KMS-11 (cell line): ENCODE results near the gene CD300LG.

Experiments
- H2AFZ ChIP-seq: fragments of 200-600 bp; sonication (generic); 2 replicates; pipeline ENCODE4 v1.6.1; 2016; ENCODE audit warnings: antibody characterized with exemption, mixed run types, low read depth
- H3K27ac ChIP-seq: fragments of 200-600 bp; sonication (generic); 2 replicates; pipeline ENCODE4 v1.6.1; 2016; ENCODE audit warnings: mild to moderate bottlenecking, mixed run types
- H3K27me3 ChIP-seq: fragments of 200-600 bp; sonication (generic); 2 replicates; pipeline ENCODE4 v1.6.1; 2017; ENCODE audit warnings: mild to moderate bottlenecking, low read depth, mixed run types, moderate library complexity; ENCODE audit not compliant: insufficient read depth
- H3K36me3 ChIP-seq: fragments of 200-600 bp; sonication (generic); 2 replicates; pipeline ENCODE4 v1.6.1; 2017; ENCODE audit warnings: mild to moderate bottlenecking, mixed run types; ENCODE audit not compliant: insufficient read depth
- H3K4me1 ChIP-seq: fragments of 200-600 bp; sonication (generic); 2 replicates; pipeline ENCODE4 v1.6.1; 2016; ENCODE audit warnings: mild to moderate bottlenecking, low read depth, mixed run types; ENCODE audit not compliant: poor library complexity, severe bottlenecking
- H3K4me2 ChIP-seq: fragments of 200-600 bp; sonication (generic); 2 replicates; pipeline ENCODE4 v1.7.0; 2016; ENCODE audit warnings: mild to moderate bottlenecking, mixed run types
- H3K4me3 ChIP-seq: fragments of 200-600 bp; sonication (generic); IDR thresholded peaks from 2 replicates; pipeline ENCODE4 v1.6.1; 2017; ENCODE audit warnings: low read depth, low read length, mixed read lengths; ENCODE audit not compliant: insufficient read depth
- H3K79me2 ChIP-seq: fragments of 200-600 bp; sonication (generic); 2 replicates; pipeline ENCODE4 v1.6.1; 2016; ENCODE audit warnings: low read depth, mixed run types; ENCODE audit not compliant: insufficient read depth
- H3K9ac ChIP-seq: fragments of 200-600 bp; sonication (generic); 2 replicates; pipeline ENCODE4 v1.6.1; 2016; ENCODE audit warnings: mild to moderate bottlenecking, mixed run types
- H4K20me1 ChIP-seq: fragments of 200-600 bp; sonication (generic); 2 replicates; pipeline ENCODE4 v1.6.1; 2016; ENCODE audit warnings: mild to moderate bottlenecking, mixed run types; ENCODE audit not compliant: insufficient read depth
- CTCF ChIP-seq: fragments of 200-600 bp; sonication (generic); conservative IDR thresholded peaks from 2 replicates; pipeline ENCODE4 v1.6.1; 2017; ENCODE audit warnings: low read depth, mild to moderate bottlenecking, antibody characterized with exemption, low read length, moderate library complexity, mixed read lengths

CD300LG gene

GRCh38 chr17:43810823-43811222 is 36.2 kb upstream of the CD300LG start:
- Histone ChIP-seq H3K79me2 (no peaks in the 10 kb centered on the region), H3K4me1 (no peaks in the 10 kb centered on the region), H4K20me1 (no peaks in the 10 kb centered on the region), H3K4me2 (no peak overlapping the region), H3K27ac (no peak overlapping the region), H3K27me3 (no peaks in the 10 kb centered on the region), H2AFZ (no peak overlapping the region), H3K36me3 (no peaks in the 10 kb centered on the region), H3K9ac (no peak overlapping the region), H3K4me3 (no peak overlapping the region)
- TF ChIP-seq CTCF: no peak

- Histone ChIP-seq H4K20me1 (no peaks in the 10 kb centered on the region), H2AFZ (no peak overlapping the region)
Observed at GRCh38 chr17:43812396-43813265, 34.3 kb upstream of the CD300LG start.

GRCh38 chr17:43813386-43813785 is 33.6 kb upstream of the CD300LG start:
- no peaks in the 10 kb centered on the region for H3K79me2 ChIP-seq
- H3K27ac ChIP-seq: no peak overlapping the region
- H3K9ac ChIP-seq: no peak overlapping the region
- no peaks in the 10 kb centered on the region for H3K4me1 ChIP-seq
- no peak overlapping the region for H3K4me2 ChIP-seq
- H3K36me3 ChIP-seq: no peaks in the 10 kb centered on the region
- no peaks in the 10 kb centered on the region for H4K20me1 ChIP-seq
- H3K4me3 ChIP-seq: no peak overlapping the region
- no peaks in the 10 kb centered on the region for H3K27me3 ChIP-seq
- no peak overlapping the region for H2AFZ ChIP-seq
- no peak for TF ChIP-seq CTCF

More at GRCh38 chr17:43812396-43813265, 34.3 kb upstream of the CD300LG start:
- H3K4me2 ChIP-seq: no peak overlapping the region
- H3K27me3 ChIP-seq: no peaks in the 10 kb centered on the region
- no peak overlapping the region for H3K4me3 ChIP-seq
- H3K36me3 ChIP-seq: no peaks in the 10 kb centered on the region
- no peak overlapping the region for H3K27ac ChIP-seq
- no peak for TF ChIP-seq CTCF
- H3K79me2 ChIP-seq: no peaks in the 10 kb centered on the region
- H3K9ac ChIP-seq: no peak overlapping the region
- no peaks in the 10 kb centered on the region for H3K4me1 ChIP-seq

GRCh38 chr17:43814026-43814425 is 33.0 kb upstream of the CD300LG start:
- TF ChIP-seq CTCF: no peak
- H3K4me1 ChIP-seq: no peaks in the 10 kb centered on the region
- H3K4me3 ChIP-seq: no peak overlapping the region
- H3K27ac ChIP-seq: no peak overlapping the region
- no peak overlapping the region for H3K9ac ChIP-seq
- no peaks in the 10 kb centered on the region for H3K27me3 ChIP-seq
- H3K79me2 ChIP-seq: no peaks in the 10 kb centered on the region
- H2AFZ ChIP-seq: no peak overlapping the region
- no peak overlapping the region for H3K4me2 ChIP-seq
- H3K36me3 ChIP-seq: no peaks in the 10 kb centered on the region
- no peaks in the 10 kb centered on the region for H4K20me1 ChIP-seq
